Thoracic aorta (tissue), 2 donors: Measurements from ENCODE around the gene CENPC. TPM values are rescaled to one million over a fixed set of nuclear protein-coding genes. Genes with fewer than 3 reads are reported as not detected.
"Not testable (repeated sequence)": the region's sequence is repeated elsewhere in the genome, so short reads cannot be mapped to it uniquely, and the experiment has no call there.

Experiments used
- ATAC-seq: fragments of 150-250 bp; one replicate; pipeline ENCODE4 v1.8.0; 2017; ENCODE audit warnings: low read depth; ENCODE audit not compliant: insufficient number of reproducible peaks, low FRiP score
- DNase-seq: peaks from one replicate; pipeline ENCODE4 v3.0.0-alpha.2; 2020; ENCODE audit warnings: low spot score
- H3K27ac ChIP-seq, 2 donors: fragments of 200-600 bp; sonication (generic); 1 replicate in 1 of 2; 2 replicates in 1 of 2; pipeline ENCODE4 v1.5.1; 2016; ENCODE audit warnings: mild to moderate bottlenecking in 2 of 2, moderate library complexity in 2 of 2
- H3K27me3 ChIP-seq: fragments of 200-600 bp; sonication (generic); replicated peaks from 2 replicates; pipeline ENCODE4 v1.6.0; 2016; ENCODE audit warnings: mild to moderate bottlenecking; ENCODE audit not compliant: insufficient read depth
- H3K36me3 ChIP-seq: fragments of 200-600 bp; sonication (generic); one replicate; pipeline ENCODE4 v1.5.1; 2016
- H3K4me1 ChIP-seq, 2 donors: fragments of 200-600 bp; sonication (generic); 1 replicate in 1 of 2; 2 replicates in 1 of 2; pipeline versions ENCODE4 v1.5.1 to v1.6.0; 2016; ENCODE audit warnings: low read depth in 2 of 2, mild to moderate bottlenecking in 1 of 2; ENCODE audit not compliant: control insufficient read depth in 1 of 2
- H3K4me3 ChIP-seq: fragments of 200-600 bp; sonication (generic); 2 replicates; pipeline ENCODE4 v1.5.1; 2016; ENCODE audit warnings: mild to moderate bottlenecking
- H3K9me3 ChIP-seq: fragments of 200-600 bp; sonication (generic); 2 replicates; pipeline ENCODE4 v1.5.1; 2016
- total RNA-seq, 2 donors: library from RNA; depleted of rRNA; stranded (reverse); fragments of >200 nt; gene quantifications; one replicate each; pipeline versions ENCODE4 v1.1.0 to v1.2.3, GENCODE V29; 2016
- TF ChIP-seq, protein P1 (sequence below): fragments of 200-600 bp; sonication (generic); IDR thresholded peaks from one replicate; pipeline ENCODE4 v1.5.1; 2019; ENCODE audit warnings: antibody characterized with exemption

Gene CENPC
- total RNA-seq, 2 donors from 2014 or later, result 25.3 to 38.8 TPM

DNA sequence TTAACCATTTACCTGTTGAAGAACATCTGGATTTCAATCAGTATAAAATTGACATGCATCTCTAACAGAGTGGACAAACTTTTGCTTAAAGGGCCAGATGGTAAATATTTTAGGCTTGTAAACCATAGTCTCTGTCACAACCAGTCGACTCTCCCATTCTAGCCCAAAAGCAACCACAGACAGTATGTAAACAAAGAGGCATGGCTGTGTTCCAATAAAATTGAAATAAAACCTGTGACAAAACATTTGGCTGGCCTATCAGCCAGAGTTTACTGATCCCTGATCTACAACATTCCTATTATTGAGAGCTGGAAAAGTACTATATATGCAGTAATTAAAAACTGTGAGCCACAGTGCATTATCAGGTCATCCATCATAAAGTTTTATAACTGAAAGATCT, 3.2 kb downstream of the CENPC start:
- no peaks in the 10 kb centered on the region for H3K27me3 ChIP-seq
- H3K9me3 ChIP-seq, result no peaks in the 10 kb centered on the region
- TF ChIP-seq, protein P1, sequence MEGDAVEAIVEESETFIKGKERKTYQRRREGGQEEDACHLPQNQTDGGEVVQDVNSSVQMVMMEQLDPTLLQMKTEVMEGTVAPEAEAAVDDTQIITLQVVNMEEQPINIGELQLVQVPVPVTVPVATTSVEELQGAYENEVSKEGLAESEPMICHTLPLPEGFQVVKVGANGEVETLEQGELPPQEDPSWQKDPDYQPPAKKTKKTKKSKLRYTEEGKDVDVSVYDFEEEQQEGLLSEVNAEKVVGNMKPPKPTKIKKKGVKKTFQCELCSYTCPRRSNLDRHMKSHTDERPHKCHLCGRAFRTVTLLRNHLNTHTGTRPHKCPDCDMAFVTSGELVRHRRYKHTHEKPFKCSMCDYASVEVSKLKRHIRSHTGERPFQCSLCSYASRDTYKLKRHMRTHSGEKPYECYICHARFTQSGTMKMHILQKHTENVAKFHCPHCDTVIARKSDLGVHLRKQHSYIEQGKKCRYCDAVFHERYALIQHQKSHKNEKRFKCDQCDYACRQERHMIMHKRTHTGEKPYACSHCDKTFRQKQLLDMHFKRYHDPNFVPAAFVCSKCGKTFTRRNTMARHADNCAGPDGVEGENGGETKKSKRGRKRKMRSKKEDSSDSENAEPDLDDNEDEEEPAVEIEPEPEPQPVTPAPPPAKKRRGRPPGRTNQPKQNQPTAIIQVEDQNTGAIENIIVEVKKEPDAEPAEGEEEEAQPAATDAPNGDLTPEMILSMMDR, result no peak
- H3K4me3 ChIP-seq, result no peak overlapping the region
- peaks cover 16% of the 10 kb centered on the region for H3K36me3 ChIP-seq
- H3K4me1 ChIP-seq, result peaks cover 5 to 30% of the 10 kb centered on the region in 2 donors
- DNase-seq (no peak), ATAC-seq (no peak)
- H3K27ac ChIP-seq, result no peak overlapping the region

DNA sequence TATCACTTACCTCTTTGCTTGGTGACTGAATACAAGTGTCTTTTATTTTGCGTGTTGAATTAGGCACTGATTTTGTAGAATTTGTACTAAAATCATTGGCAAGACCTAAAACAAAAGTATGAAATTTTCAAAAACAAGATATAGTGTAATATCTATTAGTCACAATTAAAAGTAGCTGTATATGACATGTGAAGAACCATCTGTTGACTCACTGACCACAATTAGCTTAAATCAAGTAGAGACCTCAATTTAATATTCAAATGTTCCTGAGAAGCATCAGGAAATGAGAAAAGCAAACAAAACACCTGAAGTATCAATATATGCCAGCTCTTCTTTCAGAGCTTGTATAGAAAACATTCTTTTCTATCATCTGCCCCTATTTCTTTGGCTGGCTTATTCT, 5.5 kb downstream of the CENPC start:
- Histone ChIP-seq H3K4me3 (no peak overlapping the region), H3K4me1 (peaks cover 5 to 30% of the 10 kb centered on the region in 2 donors), H3K9me3 (no peaks in the 10 kb centered on the region), H3K27ac (no peak overlapping the region), H3K27me3 (no peaks in the 10 kb centered on the region), H3K36me3 (peaks cover 16% of the 10 kb centered on the region)
- DNase-seq, result no peak
- TF ChIP-seq, protein P1, result no peak
- ATAC-seq, result no peak

DNA sequence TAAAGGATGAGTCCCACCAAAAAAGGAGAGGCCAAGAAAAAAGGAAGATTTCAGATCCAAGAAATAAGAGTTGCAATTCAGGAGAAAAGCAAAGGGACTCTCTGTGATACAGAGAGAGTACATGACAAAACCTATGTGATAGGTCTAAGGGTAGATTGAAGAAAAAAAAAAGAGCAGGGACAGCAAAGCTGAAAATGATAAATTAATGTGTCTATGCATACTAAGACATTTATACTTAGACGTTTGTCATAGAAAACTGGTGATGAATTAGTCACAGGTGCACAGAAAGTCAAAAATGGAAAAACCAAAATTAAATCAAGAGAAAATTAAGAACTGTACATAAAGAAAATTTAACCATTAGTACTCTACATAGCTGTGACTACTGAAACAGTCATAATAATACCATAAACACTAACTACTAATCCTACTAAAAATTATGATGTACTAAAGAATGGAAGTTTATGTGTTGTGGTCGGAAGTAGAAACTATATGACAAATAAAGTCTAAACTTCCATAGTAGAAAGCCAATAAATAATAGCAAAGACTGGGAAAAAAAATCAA, 9.9 kb downstream of the CENPC start:
- Histone ChIP-seq H3K36me3 (peaks cover 25% of the 10 kb centered on the region), H3K4me3 (no peak overlapping the region), H3K4me1 (no peaks in the 10 kb centered on the region), H3K9me3 (no peaks in the 10 kb centered on the region), H3K27me3 (no peaks in the 10 kb centered on the region), H3K27ac (no peak overlapping the region)
- no peak for DNase-seq
- ATAC-seq, result no peak
- TF ChIP-seq, protein P1, result no peak

DNA sequence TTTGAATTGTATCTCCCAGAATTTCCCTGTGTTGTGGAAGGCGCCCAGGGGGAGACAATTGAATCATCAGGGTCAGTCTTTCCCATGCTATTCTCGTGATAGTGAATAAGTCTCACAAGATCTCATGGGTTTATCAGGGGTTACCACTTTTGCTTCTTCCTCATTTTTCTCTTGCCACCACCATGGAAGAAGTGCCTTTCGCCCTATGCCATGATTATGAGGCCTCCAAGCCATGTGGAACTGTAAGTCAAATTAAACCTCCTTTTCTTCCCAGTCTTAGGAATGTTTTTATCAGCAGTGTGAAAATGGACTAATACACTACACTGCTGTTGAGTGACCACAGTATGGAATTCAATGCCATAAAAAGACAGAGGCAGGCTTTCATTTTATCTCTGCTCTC, 12.2 kb downstream of the CENPC start:
- Histone ChIP-seq H3K4me1 (no peaks in the 10 kb centered on the region), H3K4me3 (no peak overlapping the region), H3K36me3 (peaks cover 20% of the 10 kb centered on the region), H3K27ac (no peak overlapping the region), H3K9me3 (no peaks in the 10 kb centered on the region), H3K27me3 (no peaks in the 10 kb centered on the region)
- no peak for ATAC-seq
- DNase-seq, result no peak
- TF ChIP-seq, protein P1, result no peak

DNA sequence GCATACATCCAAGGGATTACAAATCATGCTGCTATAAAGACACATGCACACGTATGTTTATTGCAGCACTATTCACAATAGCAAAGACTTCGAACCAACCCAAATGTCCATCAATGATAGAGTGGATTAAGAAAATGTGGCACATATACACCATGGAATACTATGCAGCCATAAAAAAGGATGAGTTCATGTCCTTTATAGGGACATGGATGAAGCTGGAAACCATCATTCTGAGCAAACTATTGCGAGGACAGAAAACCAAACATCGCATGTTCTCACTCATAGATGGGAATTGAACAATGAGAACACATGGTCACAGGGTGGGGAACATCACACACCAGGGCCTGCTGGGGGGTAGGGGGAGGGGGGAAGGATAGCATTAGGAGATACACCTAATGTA, 12.9 kb downstream of the CENPC start:
- ATAC-seq, H3K4me3 ChIP-seq, H3K4me1 ChIP-seq, H3K9me3 ChIP-seq, H3K27ac ChIP-seq, DNase-seq, H3K27me3 ChIP-seq: not testable (repeated sequence)
- peaks cover 18% of the 10 kb centered on the region for H3K36me3 ChIP-seq

DNA sequence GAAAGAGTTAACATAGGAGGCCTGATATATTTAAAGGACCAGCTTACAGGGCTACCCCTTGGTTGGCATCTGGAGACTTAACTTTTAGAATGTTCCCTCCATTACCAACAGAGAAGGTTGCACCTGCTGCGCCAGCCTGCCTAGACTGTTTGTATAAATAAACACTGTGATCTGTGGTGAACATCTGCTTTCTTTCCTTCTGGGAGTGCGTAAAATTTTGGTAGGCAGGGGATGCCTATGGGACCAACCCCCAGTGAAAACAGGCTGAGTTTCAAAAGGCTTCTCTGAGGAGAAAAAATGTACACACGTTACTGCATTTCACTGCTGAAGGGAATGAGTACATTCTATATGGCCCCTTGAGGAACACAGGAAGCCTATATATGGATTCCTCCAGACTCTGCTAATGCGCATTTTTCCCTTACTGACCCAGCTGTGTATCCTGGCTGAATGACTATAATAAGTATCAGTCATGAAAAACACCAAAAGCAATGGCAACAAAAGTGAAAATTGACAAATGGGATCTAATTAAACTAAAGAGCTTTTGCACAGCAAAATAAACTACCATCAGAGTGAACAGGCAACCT, 13.8 kb downstream of the CENPC start:
- Histone ChIP-seq H3K9me3 (no peaks in the 10 kb centered on the region), H3K36me3 (peaks cover 15% of the 10 kb centered on the region), H3K27me3 (no peaks in the 10 kb centered on the region), H3K4me3 (no peak overlapping the region), H3K4me1 (no peaks in the 10 kb centered on the region), H3K27ac (no peak overlapping the region)
- no peak for DNase-seq
- ATAC-seq, result no peak
- TF ChIP-seq, protein P1, result no peak

DNA sequence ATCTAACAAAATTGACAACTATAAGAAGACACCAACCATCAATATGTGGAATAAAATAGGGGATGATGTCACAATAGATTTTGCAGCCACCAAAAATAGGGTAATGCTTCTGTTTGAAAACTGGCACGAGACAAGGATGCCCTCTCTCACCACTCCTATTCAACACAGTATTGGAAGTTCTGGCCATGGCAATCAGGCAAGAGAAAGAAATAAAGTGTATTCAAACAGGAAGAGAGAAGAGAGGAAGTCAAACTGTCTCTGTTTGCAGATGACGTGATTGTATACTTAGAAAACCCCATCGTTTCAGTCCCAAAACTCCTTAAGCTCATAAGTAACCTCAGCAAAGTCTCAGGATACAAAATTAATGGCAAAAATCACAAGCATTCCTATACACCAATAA, 21.2 kb downstream of the CENPC start:
- H3K27me3 ChIP-seq, H3K27ac ChIP-seq, H3K36me3 ChIP-seq, H3K9me3 ChIP-seq, H3K4me3 ChIP-seq, DNase-seq, ATAC-seq, H3K4me1 ChIP-seq: not testable (repeated sequence)
